Colonic mucosa (tissue), 4 donors: ENCODE measurements around the gene PLPPR5. TPM values are rescaled to one million over a fixed set of nuclear protein-coding genes. Genes with fewer than 3 reads are reported as not detected.

Experiments used
- DNase-seq: peaks from one replicate; pipeline ENCODE4 v3.0.0-alpha.2; 2020
- H3K27ac ChIP-seq: fragments of 200-600 bp; one replicate; pipeline ENCODE4 v1.8.0; 2021
- H3K27me3 ChIP-seq: fragments of 200-600 bp; one replicate; pipeline ENCODE4 v1.8.0; 2021
- H3K36me3 ChIP-seq: fragments of 200-600 bp; one replicate; pipeline ENCODE4 v1.8.0; 2021
- H3K4me1 ChIP-seq: fragments of 200-600 bp; one replicate; pipeline ENCODE4 v1.8.0; 2021; ENCODE audit warnings: mild to moderate bottlenecking
- H3K4me3 ChIP-seq: fragments of 200-600 bp; one replicate; pipeline ENCODE4 v1.8.0; 2021
- H3K9ac ChIP-seq, 2 donors: one replicate each; pipeline ENCODE4 v1.7.0; 2013; ENCODE audit warnings: control low read depth in 2 of 2, low read depth in 2 of 2, low read length in 2 of 2
- H3K9me3 ChIP-seq: fragments of 200-600 bp; one replicate; pipeline ENCODE4 v1.8.0; 2021
- CTCF ChIP-seq: fragments of 200-600 bp; IDR thresholded peaks from one replicate; pipeline ENCODE4 v1.8.0; 2022; ENCODE audit warnings: antibody characterized with exemption, mild to moderate bottlenecking
- intact Hi-C: fragments of 100-400 bp; cut with DNase I; formaldehyde crosslinking; loops from one replicate; pipeline ENCODE4 v1.14.1; 2022
- total RNA-seq, 2 donors: library from RNA; stranded (reverse); fragmentation: NEBNext Ultra II Directional in 1 of 2; extraction: Animal tissue kit (Norgen Biotek cat#: 25700) in 1 of 2; gene quantifications; one replicate each; pipeline ENCODE4 v1.2.1, GENCODE V29; 2021
- donor health status: healthy.
- donor health status: DM: no; HTN: no; CAD: no.
- donor health status: DM: no; HTN: no; CAD: no.

Gene PLPPR5
- total RNA-seq, 2 donors from 2014 or later: 0.16 TPM; not detected in 1

GRCh38 chr1:99010679-99011078 is 6.0 kb upstream of the PLPPR5 start:
- Histone ChIP-seq H3K36me3 (no peaks in the 10 kb centered on the region), H3K4me3 (no peak overlapping the region), H3K27ac (no peak overlapping the region), H3K9ac (no peak overlapping the region), H3K27me3 (peaks cover 11% of the 10 kb centered on the region), H3K9me3 (no peaks in the 10 kb centered on the region), H3K4me1 (no peaks in the 10 kb centered on the region)
- TF ChIP-seq CTCF: no peak
- intact Hi-C loops: no loop called here
- no peak for DNase-seq

GRCh38 chr1:99007366-99007765 is 2.7 kb upstream of the PLPPR5 start:
- H3K36me3 ChIP-seq: no peaks in the 10 kb centered on the region
- no peak overlapping the region for H3K9ac ChIP-seq
- no peak for DNase-seq
- no peak overlapping the region for H3K27ac ChIP-seq
- H3K4me3 ChIP-seq: no peak overlapping the region
- no peak for TF ChIP-seq CTCF
- no peaks in the 10 kb centered on the region for H3K4me1 ChIP-seq
- no peaks in the 10 kb centered on the region for H3K9me3 ChIP-seq
- H3K27me3 ChIP-seq: peaks cover 31% of the 10 kb centered on the region
- intact Hi-C loops: no loop called here

- Histone ChIP-seq H3K9ac (no peak overlapping the region), H3K4me1 (no peaks in the 10 kb centered on the region), H3K9me3 (no peaks in the 10 kb centered on the region), H3K4me3 (no peak overlapping the region), H3K27me3 (peaks cover 31% of the 10 kb centered on the region), H3K36me3 (no peaks in the 10 kb centered on the region), H3K27ac (no peak overlapping the region)
- no peak for TF ChIP-seq CTCF
- intact Hi-C loops: no loop called here
- no peak for DNase-seq
Observed at GRCh38 chr1:99005537-99005942, 879 bp upstream of the PLPPR5 start.

- H3K36me3 ChIP-seq: no peaks in the 10 kb centered on the region
- H3K27me3 ChIP-seq: peaks cover 31% of the 10 kb centered on the region
- H3K27ac ChIP-seq: no peak overlapping the region
- DNase-seq: no peak
- no peak for TF ChIP-seq CTCF
- intact Hi-C loops: no loop called here
- H3K9me3 ChIP-seq: no peaks in the 10 kb centered on the region
- no peaks in the 10 kb centered on the region for H3K4me1 ChIP-seq
- H3K4me3 ChIP-seq: no peak overlapping the region
- H3K9ac ChIP-seq: no peak overlapping the region
Observed at GRCh38 chr1:99004254-99004860, 304 bp downstream of the PLPPR5 start.

- Histone ChIP-seq H3K9ac (no peak overlapping the region), H3K4me1 (no peaks in the 10 kb centered on the region), H3K27me3 (peaks cover 31% of the 10 kb centered on the region), H3K9me3 (no peaks in the 10 kb centered on the region), H3K4me3 (no peak overlapping the region), H3K36me3 (no peaks in the 10 kb centered on the region), H3K27ac (no peak overlapping the region)
- intact Hi-C loops: no loop called here
- no peak for DNase-seq
- TF ChIP-seq CTCF: no peak
Observed at GRCh38 chr1:99003581-99004253, 944 bp downstream of the PLPPR5 start.
